GM18520 (cell line): ENCODE measurements around the gene ADAMTS2.

ENCODE experiments used
- ATAC-seq: cut with Tn5 transposase; IDR thresholded peaks from one replicate; pipeline ENCODE4 v1.9.1; 2021; ENCODE audit not compliant: unreplicated experiment

The ADAMTS2 gene

DNA sequence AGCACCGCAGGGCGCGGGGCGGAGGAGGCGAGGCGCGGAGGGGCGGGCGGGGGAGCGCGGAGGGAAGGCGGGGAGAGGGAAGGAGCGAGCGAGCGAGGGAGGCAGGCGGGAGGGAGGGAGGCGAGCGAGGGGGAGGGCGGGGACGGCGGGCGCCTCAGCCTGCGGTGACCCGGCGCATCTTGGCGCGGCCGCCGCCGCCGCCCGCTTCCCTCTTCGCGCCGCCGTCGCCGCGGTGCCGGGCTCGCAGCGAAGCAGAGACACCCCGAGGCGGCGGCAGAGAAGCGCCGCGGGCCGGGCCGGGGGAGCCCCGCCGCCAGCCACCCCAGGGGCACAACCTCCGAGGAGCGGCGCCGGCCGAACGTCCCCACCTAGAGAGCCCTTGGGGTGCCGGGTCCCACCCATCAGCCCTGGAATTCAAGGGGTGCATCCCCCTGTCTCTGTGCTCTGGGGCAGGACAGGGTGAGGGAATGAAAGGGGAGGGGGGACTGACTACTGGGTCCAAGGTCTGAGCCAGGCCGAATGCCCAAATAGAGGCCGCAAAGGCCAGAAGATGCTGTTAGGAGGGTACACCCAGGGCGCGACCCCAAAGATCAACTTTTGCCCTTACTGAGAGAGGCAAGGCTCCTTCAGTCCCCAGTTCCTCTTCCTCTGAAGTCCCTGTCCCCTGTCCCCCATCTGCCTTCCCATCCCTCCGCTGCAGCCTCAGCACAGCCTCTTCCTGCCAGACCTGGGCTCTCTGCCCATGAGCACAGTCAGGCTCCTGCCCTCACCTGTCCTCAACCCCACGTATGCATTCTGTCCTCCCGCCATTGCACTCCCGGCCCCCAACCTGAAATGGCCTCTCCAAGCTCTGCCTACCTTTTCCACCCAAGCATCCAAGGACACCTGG is at the start of gene ADAMTS2:
TSS of gene ADAMTS2 (minus strand) at position 29 of the 889 bp plus-strand sequence. CDS start 133 bp downstream, outside the sequence.
- no peak for ATAC-seq

DNA sequence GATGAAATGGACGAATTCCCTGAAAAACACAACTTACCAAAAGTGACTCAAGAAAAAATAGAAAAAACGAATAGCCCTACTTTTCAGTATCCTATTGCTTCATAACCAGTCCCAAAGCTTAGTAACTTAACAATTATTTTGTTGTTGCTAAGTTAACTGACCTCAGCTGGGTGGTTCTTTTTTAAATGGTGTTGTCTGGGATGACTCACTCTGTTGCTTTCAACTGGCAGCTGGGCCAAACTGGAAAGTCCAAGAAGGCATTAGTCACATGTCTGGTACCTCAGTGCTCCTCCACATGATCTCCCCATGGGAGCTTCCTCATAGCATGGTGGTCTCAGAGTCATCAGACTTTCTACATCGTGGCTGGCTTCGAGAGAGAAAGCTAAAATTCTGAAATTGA is 47.8 kb upstream of the ADAMTS2 start:
- ATAC-seq, result no peak

DNA sequence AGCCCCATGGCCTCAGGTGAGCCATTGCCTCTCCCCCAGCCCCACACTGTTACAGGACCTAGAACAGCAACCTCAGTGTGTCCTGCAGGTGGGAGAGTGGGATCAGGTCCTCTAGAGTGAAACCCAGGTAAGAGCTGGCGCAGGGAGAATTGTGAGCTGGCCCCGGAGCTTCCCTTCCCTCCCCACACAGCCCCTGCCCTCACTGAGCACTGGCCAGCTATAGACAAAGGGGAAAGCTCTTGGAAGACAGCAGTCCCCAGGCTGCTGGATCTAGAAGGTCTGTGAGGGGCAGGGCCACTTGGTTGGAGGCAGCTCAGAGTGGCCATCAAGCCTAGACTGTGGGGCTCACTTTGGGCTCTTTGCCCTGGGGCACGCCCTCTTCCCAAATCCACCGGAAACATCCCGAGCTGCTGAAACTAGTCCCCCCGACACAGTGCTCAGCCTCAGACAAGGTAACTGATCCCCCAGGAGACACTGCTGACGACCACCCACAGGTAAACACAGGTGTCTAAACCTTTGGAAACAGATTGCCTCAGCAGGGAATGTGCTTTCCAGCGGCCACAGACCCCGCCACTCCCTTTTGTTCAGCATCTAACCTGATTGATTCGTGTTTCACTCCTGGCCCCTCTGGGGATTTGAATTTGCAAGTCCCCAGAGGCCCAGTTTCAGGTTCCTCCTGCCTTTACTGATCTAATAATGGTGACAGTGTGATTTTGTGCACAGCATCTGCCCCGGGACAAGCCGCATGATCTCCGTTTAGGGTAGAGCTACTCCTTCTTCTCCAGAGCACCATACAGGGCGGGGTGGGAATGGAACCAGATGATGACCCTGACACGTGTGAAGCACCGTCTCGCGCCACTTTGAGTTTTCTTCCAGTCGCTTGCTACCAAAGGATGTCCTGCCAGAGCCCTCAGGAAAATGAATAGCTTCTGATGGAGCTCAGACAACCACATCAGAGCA is 42.2 kb upstream of the ADAMTS2 start:
- no peak for ATAC-seq

GRCh38 chr5:179385914-179386313 is 40.7 kb upstream of the ADAMTS2 start:
- ATAC-seq, result no peak

- ATAC-seq, result no peak
Measured at GRCh38 chr5:179382486-179382885, 37.2 kb upstream of the ADAMTS2 start.

DNA sequence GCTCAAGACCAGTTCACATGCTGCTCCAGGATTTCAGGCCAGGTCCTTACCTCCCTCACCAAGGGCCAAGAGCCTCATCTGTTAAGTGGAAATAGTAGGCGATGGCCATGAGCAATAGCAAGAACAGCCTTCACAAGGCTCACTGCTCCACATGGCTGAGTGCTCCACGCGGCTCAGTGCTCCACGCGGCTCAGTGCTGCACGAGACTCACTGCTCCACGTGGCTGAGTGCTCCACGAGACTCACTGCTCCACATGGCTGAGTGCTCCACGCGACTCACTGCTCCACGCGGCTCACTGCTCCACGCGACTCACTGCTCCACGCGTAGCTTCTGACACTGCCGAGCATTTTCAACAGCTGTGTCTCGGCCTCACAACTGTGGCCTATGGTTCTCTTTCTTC is 36.4 kb upstream of the ADAMTS2 start:
- no peak for ATAC-seq

DNA sequence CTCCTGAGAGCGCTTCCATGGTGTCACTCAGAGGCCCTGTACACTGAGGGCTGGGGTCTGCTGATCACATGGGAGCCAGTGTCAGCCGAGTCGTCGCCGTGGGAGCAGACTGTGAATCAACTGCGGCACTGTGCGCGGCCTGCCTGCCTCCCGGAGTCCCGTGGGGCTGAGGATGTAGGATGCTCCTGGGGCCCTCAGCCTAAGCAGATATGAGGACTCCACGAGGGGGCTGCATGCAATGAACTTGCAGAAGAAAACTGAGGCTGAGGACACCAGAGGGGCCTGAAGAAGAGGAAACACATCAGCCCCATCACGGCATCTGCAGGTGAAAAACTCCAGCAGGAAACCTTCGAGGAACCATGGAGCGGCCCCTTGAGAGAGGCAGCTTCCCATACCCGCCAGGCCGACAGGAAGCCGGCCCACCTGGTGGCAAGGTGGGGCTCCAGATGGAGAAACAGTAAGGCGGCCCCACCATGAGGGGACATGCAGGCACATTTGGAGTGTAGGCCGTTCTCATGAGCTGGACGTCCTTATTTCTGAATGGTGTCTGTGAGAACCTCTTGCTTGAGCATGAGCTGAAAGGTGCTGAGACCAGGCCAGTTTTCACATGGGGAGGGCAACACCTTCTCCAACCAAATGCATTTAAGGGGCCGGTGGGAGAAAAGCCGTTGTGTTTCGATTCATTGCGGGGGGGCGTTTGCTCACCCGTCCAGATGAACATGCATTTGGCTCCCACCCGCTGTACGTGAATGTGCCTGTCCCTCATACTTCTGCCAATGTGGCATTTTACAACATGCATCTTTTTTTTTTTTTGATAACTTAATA is 35.2 kb upstream of the ADAMTS2 start:
- no peak for ATAC-seq

DNA sequence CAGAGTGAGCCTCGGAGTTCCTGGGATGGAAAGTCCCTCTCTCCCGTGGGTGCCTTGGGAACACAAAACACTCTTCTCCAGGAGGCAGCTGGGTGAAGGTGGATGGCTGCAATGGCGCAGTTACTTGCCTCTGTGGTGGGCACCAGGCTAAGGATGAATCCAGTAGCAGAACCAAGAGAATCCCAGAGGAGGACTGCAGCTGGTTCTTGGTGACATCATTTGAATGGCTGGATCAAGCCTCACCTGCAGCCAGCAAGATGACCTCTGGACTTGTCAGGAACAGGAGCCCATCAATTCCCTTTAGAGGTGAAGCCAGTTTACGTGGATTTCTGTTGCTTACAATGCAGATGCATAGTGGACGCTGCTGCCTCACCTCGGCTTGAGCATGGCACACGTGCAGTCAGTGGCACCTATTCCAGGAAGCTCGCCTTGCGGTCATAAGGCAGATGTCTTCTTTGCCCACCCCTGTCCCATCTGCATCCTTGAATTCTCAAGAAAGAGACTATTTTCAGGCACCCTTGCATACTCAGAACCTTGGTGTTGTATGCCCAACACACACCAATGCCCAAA is 34.1 kb upstream of the ADAMTS2 start:
- ATAC-seq, result no peak

DNA sequence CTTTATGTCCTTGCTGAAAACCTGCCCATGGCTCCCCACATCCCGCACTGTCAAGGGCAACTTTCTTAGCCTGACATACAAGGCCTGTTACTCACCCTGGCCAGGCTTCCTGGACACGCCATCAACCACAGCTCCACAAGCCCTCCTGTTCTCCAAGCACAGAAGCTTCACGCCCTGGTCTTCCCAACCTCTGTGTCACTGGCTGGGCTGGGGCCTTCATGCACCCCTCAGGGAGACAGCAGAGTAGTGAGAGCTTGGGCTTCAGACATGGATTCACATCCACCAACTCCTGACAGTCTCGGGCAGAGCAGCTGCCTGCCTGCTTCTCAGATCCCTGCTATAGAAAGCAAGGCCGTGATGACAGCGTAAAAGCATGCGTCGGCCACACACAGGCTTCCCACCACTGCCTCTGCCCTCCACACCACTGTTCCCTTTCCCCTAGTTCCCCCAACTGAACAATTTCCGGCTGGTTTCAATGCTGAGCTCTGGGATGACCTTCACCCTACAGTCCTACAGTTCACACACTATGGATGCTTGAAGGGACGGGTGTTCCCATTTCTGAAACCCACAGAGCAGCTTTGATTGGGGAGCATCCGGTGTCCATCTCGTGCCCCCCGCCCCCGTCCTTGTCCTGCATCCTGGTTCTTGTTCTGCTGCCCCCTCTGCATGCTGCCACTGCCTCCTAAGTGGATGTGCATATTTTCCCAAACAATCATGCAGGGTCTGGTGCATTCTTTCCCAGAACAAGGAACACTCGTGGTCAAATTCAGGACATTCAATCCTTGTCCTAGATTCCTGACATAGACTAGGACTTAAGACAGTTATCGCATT is 33.4 kb upstream of the ADAMTS2 start:
- no peak for ATAC-seq

- ATAC-seq, result no peak
Measured at GRCh38 chr5:179378116-179378440, 32.8 kb upstream of the ADAMTS2 start.

- no peak for ATAC-seq
Measured at GRCh38 chr5:179377421-179378115, 32.3 kb upstream of the ADAMTS2 start.

- ATAC-seq, result no peak
Measured at GRCh38 chr5:179376701-179377420, 31.6 kb upstream of the ADAMTS2 start.

GRCh38 chr5:179375831-179376365 is 30.6 kb upstream of the ADAMTS2 start:
- ATAC-seq, result no peak

- no peak for ATAC-seq
Measured at GRCh38 chr5:179375236-179375685, 30.0 kb upstream of the ADAMTS2 start.

DNA sequence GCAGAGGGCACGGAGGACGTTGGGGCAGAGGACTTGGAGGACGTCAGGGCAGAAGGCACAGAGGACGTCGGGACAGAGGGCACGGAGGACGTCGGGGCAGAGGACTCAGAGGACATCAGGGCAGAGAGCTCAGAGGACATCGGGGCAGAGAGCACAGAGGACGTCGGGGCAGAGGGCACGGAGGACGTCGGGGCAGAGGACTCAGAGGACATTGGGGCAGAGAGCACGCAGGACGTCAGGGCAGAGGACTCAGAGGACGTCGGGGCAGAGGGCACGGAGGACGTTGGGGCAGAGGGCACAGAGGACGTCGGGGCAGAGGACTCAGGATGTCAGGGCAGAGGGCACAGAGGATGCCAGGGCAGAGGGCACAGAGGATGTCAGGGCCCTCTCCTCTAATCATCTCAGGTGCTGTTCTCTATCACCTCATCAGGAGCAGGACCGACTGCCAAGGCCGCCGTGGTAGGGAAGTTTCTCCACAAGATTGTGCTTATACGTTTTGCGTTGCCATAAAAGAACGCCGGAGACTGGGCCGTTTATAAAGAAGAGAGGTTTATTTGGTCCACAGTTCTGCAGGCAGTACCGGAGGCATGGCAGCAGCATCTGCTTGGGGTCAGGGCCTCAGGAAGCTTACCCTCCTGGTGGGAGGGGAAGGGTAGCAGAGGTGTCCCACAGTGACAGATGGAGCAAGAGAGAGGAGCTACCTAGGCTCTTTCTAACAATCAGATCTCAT is 29.4 kb upstream of the ADAMTS2 start:
- no peak for ATAC-seq

GRCh38 chr5:179373961-179374505 is 28.8 kb upstream of the ADAMTS2 start:
- ATAC-seq, result no peak
